ENCODE results near the gene ZNF304.

ZNF304 gene

DNA sequence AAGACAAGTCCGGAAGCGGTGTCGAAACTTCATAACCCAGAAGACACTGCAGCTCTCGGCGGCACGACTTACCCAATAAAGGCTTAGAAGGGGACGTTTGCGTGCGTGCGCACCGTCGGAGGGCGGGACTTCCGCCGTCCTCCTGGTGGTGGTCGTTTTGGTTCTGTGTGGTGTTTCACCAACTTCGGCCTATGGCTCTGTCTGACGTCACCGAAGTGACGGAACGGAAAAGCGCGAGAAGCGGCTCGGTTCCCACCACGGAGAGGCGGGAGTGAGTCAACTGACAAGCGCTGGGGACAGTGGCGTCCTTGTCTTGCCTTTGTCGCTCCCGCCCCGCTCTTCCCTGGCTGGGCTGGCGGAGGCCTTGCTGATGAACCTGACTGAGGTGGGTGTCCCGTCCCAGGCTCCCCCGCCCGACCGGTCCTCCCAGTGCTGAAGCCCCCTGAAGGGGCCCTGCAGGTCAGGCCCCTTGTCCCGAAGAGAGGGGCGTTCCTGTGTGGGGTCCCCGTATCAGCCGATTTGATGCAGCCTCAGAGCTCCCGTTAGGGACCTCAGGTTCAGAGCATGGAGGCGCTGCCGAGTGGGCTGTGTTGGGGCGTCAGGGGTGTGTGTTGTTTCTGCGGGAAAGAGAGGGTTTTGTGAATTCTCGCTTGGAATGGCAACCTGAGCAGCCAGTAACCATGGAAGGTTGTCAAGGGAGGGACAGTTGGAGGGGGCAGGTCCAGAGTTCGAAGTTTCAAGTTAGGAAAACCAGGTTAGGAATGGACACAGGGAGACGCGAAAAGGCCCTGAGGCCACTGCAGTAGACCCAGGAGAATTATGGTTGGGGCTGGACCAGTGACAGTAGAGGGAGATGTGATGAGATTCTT lies 38.9 kb downstream of the ZNF304 start, which contains the start of gene ZNF548 (continued):
- TF ChIP-seq, protein P1, sequence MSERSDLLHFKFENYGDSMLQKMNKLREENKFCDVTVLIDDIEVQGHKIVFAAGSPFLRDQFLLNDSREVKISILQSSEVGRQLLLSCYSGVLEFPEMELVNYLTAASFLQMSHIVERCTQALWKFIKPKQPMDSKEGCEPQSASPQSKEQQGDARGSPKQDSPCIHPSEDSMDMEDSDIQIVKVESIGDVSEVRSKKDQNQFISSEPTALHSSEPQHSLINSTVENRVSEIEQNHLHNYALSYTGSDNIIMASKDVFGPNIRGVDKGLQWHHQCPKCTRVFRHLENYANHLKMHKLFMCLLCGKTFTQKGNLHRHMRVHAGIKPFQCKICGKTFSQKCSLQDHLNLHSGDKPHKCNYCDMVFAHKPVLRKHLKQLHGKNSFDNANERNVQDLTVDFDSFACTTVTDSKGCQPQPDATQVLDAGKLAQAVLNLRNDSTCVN (tag by site-specific recombination; optimal IDR thresholded peaks at IDR 0.05), result peak; percentile 53
- TF ChIP-seq RBAK (tag by site-specific recombination; IDR thresholded peaks at IDR 0.05) (no peak), ZNF239 (tag by site-specific recombination; IDR thresholded peaks at IDR 0.05) (no peak), ZNF37A (tag by site-specific recombination; IDR thresholded peaks at IDR 0.05) (no peak), ZNF138 (tag by site-specific recombination; IDR thresholded peaks at IDR 0.05; ENCODE audit: borderline replicate concordance) (no peak), PATZ1 (tag by site-specific recombination; IDR thresholded peaks at IDR 0.05) (peak; percentile 38), CTCF (tag by site-specific recombination; IDR thresholded peaks at IDR 0.05) (peak; percentile 92), GLIS2 (tag by site-specific recombination; IDR thresholded peaks at IDR 0.05) (peak; percentile 65), ZNF549 (tag by site-specific recombination; IDR thresholded peaks at IDR 0.05) (no peak), ZNF544 (tag by site-specific recombination; IDR thresholded peaks at IDR 0.05) (no peak), ZNF394 (tag by site-specific recombination; IDR thresholded peaks at IDR 0.05; ENCODE audit: borderline replicate concordance) (peak; percentile 35; the same call in 1 of the 2 replicates), ZNF416 (tag by site-specific recombination; IDR thresholded peaks at IDR 0.05) (no peak), ZNF10 (tag by site-specific recombination; IDR thresholded peaks at IDR 0.05) (no peak), OSR2 (tag by site-specific recombination; IDR thresholded peaks at IDR 0.05) (no peak), ZNF366 (tag by site-specific recombination; conservative IDR thresholded peaks at IDR 0.05) (0 out of 2 replicates have a peak, but pooled peaks have one; percentile 15), ZNF501 (tag by site-specific recombination; IDR thresholded peaks at IDR 0.05) (peak; percentile 67; the same call in 1 of the 2 replicates), SP7 (tag by site-specific recombination; IDR thresholded peaks at IDR 0.05) (peak; percentile 23; the same call in 1 of the 2 replicates), ZNF350 (tag by site-specific recombination; IDR thresholded peaks at IDR 0.05) (no peak), ZNF23 (tag by site-specific recombination; IDR thresholded peaks at IDR 0.05; ENCODE audit: borderline replicate concordance) (no peak), ZBTB7A (tag by site-specific recombination; IDR thresholded peaks at IDR 0.05; ENCODE audit: low read depth) (no peak), ZNF488 (tag by site-specific recombination; IDR thresholded peaks at IDR 0.05) (no peak), ZNF202 (tag by site-specific recombination; IDR thresholded peaks at IDR 0.05; ENCODE audit: borderline replicate concordance) (no peak), ZNF518A (tag by site-specific recombination; conservative IDR thresholded peaks at IDR 0.05; ENCODE audit: low read depth) (peak; percentile 78)
- TF ChIP-seq, protein P2, sequence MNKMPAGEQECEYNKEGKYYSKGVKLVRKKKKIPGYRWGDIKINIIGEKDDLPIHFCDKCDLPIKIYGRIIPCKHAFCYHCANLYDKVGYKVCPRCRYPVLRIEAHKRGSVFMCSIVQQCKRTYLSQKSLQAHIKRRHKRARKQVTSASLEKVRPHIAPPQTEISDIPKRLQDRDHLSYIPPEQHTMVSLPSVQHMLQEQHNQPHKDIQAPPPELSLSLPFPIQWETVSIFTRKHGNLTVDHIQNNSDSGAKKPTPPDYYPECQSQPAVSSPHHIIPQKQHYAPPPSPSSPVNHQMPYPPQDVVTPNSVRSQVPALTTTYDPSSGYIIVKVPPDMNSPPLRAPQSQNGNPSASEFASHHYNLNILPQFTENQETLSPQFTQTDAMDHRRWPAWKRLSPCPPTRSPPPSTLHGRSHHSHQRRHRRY (tag by site-specific recombination; IDR thresholded peaks at IDR 0.05), result no peak
- TF ChIP-seq, protein P3, sequence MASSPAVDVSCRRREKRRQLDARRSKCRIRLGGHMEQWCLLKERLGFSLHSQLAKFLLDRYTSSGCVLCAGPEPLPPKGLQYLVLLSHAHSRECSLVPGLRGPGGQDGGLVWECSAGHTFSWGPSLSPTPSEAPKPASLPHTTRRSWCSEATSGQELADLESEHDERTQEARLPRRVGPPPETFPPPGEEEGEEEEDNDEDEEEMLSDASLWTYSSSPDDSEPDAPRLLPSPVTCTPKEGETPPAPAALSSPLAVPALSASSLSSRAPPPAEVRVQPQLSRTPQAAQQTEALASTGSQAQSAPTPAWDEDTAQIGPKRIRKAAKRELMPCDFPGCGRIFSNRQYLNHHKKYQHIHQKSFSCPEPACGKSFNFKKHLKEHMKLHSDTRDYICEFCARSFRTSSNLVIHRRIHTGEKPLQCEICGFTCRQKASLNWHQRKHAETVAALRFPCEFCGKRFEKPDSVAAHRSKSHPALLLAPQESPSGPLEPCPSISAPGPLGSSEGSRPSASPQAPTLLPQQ (tag by site-specific recombination; IDR thresholded peaks at IDR 0.05), result 0 out of 2 replicates have a peak, but pooled peaks have one; percentile 33
